HG03342 (cell line): Measurements from ENCODE around the gene UQCRQ.
"Not testable (repeated sequence)": the region's sequence is repeated elsewhere in the genome, so short reads cannot be mapped to it uniquely, and the experiment has no call there.

Experiments
- ATAC-seq: cut with Tn5 transposase; IDR thresholded peaks from one replicate; pipeline ENCODE4 v1.9.1; 2021; ENCODE audit warnings: mild to moderate bottlenecking, moderate library complexity; ENCODE audit not compliant: unreplicated experiment

The UQCRQ gene

DNA sequence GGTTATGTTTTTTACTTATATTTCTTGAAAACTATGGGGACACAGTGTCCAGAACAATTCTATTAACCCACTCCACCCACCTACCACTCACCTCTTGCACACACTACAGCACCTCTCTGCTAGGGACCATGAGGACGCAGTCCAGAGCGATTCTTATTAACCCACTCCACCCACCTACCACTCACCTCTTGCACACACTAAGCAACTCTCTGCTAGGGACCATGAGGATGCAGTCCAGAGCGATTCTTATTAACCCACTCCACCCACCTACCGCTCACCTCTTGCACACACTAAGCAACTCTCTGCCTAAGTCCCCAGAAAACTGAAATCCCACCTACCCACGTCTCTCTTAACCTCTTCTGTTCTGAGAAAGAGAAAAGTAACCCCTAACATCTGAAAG lies 33.8 kb upstream of the UQCRQ start:
- no peak for ATAC-seq

- no peak for ATAC-seq
Measured at GRCh38 chr5:132834057-132834456, 32.4 kb upstream of the UQCRQ start.

- no peak for ATAC-seq
Measured at GRCh38 chr5:132836852-132837251, 29.6 kb upstream of the UQCRQ start.

DNA sequence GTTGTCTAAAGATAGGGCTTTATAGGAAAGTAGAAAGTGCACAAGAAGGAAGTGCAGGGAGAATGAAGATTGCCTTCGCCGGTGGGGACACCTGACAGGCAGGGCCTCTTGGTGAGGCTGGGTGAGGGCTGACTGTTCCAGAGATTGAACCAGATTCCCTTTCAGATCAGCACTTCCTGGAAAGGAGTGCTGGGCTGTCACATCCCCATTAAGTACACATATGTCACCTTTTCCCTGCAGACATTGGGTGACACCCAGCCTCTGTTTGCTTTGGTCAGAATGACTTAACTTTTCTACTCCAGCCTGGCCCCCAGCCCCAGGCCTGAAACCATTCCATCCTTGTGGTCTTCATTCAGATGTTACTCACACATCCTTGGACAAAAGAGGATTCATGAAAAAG lies 28.6 kb upstream of the UQCRQ start:
- ATAC-seq = no peak

DNA sequence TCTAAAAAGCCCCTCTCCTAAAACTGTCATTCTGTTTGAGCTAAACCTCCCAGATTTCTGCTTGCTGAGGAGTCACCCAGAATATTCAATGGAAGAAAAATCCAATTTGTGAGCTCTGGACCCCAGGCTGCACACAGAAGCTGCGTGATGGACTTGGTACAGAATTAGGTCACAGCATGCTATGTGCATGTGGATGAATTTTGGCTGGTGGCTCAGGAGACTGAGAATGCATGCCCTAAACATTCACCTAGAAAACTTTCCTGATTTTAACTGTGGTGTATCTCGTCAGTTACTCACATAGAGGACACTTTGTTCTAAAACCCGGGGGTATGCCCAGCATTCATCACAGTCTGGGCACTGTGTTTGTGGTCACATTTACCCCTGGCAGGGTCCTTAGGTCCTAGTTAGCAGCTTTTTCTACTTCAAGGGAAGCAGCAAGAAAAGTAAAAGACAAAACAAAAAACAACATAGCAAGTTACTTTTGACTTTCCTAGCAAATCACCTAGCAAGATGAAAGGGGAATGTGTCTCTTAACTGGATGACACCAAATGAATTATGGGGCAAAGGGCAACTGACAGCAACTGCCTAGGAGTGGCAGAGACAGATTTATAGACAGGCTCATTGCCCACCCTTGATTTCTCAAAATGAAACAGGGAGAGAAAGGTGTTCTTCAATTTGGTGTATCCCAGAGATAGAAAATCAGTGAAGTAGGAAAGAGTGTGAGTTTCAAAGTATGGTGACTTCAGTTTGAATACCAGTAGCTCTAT lies 27.7 kb upstream of the UQCRQ start:
- ATAC-seq = no peak

DNA sequence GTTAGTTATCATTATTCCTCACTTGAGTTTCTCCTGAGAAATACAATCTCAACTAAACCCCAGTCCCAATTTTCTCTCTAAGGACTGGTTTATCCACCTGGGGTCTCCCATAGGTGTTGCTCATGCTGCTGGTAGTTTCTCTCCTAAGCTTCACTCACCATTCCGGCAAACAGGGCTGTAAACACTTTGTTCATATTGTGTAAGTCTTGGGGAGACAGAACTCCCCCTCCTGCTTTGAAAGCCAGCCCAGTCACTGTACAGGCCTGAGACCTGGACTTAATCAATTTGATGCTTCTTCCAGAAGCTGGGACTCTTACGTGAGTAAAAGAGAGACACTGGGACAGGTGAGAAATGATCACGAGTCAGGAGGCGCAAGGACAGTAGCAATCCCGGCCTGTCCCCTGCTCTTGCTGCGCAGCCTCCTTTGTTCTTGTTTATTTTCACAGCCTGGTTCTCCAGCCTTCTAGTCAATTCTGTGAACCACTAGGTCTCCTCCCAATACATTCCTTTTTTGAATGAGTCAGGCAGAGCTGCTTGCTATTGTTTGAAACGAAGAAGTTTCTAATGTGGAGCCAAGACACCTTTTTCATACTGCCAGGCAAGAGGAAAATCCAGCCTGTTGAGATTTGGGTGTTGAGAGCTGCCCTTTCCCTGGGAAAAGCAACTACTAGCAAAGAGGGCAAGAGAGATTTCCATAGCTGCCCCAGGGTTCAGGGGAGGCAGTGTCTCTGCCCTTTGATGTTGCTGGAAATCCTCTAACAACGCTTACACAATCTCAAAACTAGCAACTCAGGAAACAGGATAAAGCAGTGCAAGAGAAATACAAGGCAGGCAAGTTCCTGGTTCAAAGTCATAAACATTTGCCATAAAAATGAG lies 26.8 kb upstream of the UQCRQ start:
- no peak for ATAC-seq

GRCh38 chr5:132840313-132840712 lies 26.1 kb upstream of the UQCRQ start:
- no peak for ATAC-seq

DNA sequence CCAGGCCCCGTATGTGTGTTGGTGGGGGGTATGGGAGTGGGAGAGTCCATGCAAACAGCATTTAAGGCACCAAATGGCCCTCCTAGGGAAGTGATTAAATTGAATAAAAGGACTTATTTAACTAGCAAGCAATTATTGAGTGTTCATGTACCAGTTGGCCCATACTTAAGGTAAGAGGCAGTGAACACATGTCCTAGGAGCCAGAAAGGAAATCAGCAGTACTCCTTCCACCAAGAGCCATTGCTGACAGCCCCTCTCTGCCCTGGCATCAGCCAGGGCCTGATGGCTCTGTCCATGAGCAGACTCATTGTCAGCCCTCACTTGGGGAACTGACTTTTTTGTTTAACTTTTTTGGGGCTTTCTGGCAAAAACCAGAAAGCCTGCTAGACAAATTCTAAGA lies 25.5 kb upstream of the UQCRQ start:
- ATAC-seq = no peak

GRCh38 chr5:132841305-132841704 lies 25.1 kb upstream of the UQCRQ start:
- no peak for ATAC-seq

DNA sequence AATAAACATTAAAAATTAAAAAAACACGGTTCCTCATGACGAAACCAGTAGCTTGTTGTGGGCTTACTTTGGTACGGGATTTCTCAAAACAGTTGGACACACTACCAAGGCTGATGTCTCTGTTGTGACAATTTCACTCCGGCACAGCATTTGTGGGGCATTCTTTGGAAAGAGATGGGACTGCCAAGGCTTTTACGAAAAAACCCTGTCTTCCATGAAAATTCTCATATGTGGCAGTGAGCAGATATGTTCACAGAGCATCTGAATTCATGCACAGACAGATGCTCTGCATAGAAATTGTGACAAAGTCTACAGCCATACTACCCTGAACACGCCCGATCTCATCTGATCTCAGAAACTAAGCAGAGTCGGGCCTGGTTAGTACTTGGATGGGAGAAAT lies 18.2 kb upstream of the UQCRQ start:
- no peak for ATAC-seq

GRCh38 chr5:132849347-132849746 lies 17.1 kb upstream of the UQCRQ start:
- ATAC-seq = no peak

- ATAC-seq = no peak
Measured at GRCh38 chr5:132850066-132850465, 16.4 kb upstream of the UQCRQ start.

DNA sequence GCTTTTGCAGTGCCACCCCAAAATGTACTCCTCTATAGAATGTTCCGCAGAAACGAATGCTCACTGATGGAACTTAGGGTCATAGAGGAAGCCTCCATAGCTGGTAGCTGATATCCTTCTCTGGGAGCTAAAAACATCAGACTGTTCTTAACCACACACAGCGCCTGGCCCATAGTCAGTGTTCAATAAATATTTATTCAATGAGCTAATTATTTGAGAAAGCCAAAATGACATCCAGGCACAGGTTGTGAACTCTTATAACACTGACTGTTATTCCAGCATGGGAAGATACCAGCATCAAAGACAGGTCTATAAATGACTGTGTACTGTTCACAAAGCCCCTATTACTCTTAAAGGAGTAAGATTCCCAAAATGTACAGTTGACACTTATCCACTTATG lies 13.1 kb upstream of the UQCRQ start:
- ATAC-seq = no peak

- no peak for ATAC-seq
Measured at GRCh38 chr5:132853790-132854189, 12.7 kb upstream of the UQCRQ start.

GRCh38 chr5:132854301-132854700 lies 12.1 kb upstream of the UQCRQ start:
- no peak for ATAC-seq

GRCh38 chr5:132854992-132855391 lies 11.4 kb upstream of the UQCRQ start:
- not testable (repeated sequence) for ATAC-seq

- ATAC-seq = no peak
Measured at GRCh38 chr5:132856011-132856410, 10.4 kb upstream of the UQCRQ start.

DNA sequence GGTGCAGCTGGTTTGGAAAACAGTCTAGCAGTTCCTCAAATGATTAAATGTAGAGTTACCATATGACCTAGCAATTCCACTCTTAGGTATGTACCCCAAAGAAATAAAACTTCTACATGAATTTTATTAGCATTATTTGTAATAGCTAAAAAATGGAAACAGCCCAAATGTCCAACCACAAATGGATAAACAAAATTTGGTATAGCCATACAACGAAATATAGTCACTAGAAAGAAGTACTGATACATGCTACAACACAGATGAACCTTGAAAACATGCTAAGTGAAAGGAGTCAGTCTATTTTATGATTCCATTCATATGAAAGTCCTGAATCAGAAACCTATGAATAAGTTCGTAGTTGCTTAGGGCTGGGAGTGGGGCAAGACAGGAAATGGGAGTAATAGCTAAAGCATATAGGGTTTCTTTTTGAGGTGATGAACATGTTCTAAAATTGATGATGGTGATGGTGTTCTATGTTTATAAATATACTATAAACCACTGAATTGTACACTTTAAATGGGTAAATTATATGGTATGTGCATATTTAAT lies 6.5 kb upstream of the UQCRQ start:
- ATAC-seq = no peak

GRCh38 chr5:132860742-132861141 lies 5.7 kb upstream of the UQCRQ start:
- no peak for ATAC-seq

DNA sequence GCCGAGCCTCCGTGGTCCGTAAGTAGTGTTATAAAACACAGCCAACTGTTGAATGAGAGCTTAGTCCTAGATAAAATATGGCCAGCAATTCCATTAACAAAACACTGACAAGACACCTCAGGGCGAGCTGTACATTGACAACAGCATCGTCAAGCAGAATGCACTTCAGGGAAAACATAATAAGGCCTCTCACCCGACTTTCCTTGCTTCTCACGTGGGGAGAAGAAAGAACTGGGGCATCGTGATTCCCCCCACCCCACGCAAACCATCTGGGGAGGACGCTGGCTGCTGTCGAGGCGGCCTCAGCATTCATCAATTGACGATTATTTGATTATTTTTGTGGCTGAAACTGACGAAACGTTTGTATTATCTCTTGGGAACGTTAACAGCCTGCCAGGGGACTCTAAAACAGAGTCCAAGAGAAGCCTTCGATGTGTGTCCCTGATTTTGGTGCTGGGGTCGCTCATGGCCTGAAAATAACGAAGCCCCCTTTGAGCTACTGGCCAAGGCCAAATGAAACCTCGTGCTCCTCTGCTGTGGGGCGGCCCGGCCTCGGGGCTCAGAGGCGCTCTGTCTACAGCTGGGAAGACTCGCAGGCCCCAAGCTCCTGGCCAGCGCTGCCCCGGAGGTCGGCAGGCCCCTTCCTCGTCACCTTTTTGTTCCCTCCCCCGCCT lies 637 bp upstream of the UQCRQ start:
- no peak for ATAC-seq

GRCh38 chr5:132867046-132867451 lies 607 bp downstream of the UQCRQ start:
- no peak for ATAC-seq
